Mucosa of descending colon (tissue), 3 donors: ENCODE results near the gene RNASE8. TPM values are rescaled to one million over a fixed set of nuclear protein-coding genes. Genes with fewer than 3 reads are reported as not detected.
A peak's percentile ranks its signal among the peaks of the same experiment; 100 is the strongest.

Experiments
- ATAC-seq: fragments of 200-7000 bp; cut with Tn5 transposase; one replicate; pipeline ENCODE4 v1.9.1; 2020; ENCODE audit warnings: mild to moderate bottlenecking, moderate library complexity
- DNase-seq, 3 donors: peaks; one replicate each; pipeline ENCODE4 v3.0.0-alpha.2; 2020
- H3K36me3 ChIP-seq: fragments of 200-600 bp; one replicate; pipeline ENCODE4 v1.8.0; 2021; ENCODE audit warnings: low read depth, mild to moderate bottlenecking
- H3K4me1 ChIP-seq: fragments of 200-600 bp; one replicate; pipeline ENCODE4 v1.8.0; 2021; ENCODE audit warnings: low read depth, mild to moderate bottlenecking
- H3K4me3 ChIP-seq: fragments of 200-600 bp; one replicate; pipeline ENCODE4 v1.8.0; 2021; ENCODE audit warnings: mild to moderate bottlenecking
- H3K9me3 ChIP-seq: fragments of 200-600 bp; one replicate; pipeline ENCODE4 v1.8.0; 2021; ENCODE audit warnings: mild to moderate bottlenecking
- intact Hi-C, 2 donors: fragments of 100-400 bp; cut with DNase I in 1 of 2; cut with micrococcal nuclease in 1 of 2; formaldehyde crosslinking; loops; one replicate each; pipeline versions ENCODE4 v1.11.0 to v1.11.1; 2022; cut with DNase I, micrococcal nuclease
- total RNA-seq, 3 donors: library from RNA; stranded (reverse); fragmentation: NEBNext Ultra II Directional in 2 of 3; extraction: Animal tissue kit (Norgen Biotek cat#: 25700) in 2 of 3; gene quantifications; one replicate each; pipeline versions ENCODE4 v1.2.1 to v1.2.4, GENCODE V29; 2021 to 2023
- TF ChIP-seq, protein P1 (sequence below): fragments of 200-600 bp; IDR thresholded peaks from one replicate; pipeline ENCODE4 v1.8.0; 2022; ENCODE audit warnings: antibody characterized with exemption, mild to moderate bottlenecking
- donor health status: DM: no; HTN: no; CAD: no; lungs with moderate emphysema.
- donor health status: DM: no; HTN: no; CAD: no.
- donor health status: DM: no; HTN: yes; CAD: no.

Gene RNASE8
- total RNA-seq, 3 donors from 2014 or later, result not detected

DNA sequence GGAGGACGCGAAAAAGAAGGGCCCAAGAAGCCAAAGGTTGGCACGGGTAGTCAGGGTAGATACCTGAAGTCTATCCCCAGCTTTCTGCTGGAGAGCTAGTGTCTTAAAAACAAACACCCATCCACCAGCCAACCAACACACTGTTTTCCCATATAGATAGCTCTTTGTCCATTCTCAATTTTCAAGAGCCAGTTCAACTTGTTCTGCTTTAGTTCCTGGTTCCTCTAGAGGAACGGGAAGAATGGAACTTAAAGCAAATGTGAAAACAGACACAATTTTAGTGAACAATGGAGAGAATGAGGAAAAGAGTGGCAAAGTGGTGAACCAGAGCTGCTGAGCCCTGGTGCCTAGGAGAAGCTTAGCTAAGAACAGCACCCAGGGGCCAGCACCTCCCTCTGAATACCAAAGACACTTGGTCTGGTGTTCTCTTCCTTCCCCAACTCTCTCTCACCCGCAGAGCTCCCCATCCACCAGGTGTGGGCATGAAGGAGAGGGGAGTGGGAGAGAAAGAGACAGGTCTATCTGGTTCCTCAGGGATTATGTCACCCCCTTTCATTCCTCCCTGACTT is 36.6 kb upstream of the RNASE8 start:
- Histone ChIP-seq H3K4me3 (no peak overlapping the region), H3K4me1 (peaks cover 12% of the 10 kb centered on the region), H3K36me3 (no peaks in the 10 kb centered on the region), H3K9me3 (no peaks in the 10 kb centered on the region)
- TF ChIP-seq, protein P1, sequence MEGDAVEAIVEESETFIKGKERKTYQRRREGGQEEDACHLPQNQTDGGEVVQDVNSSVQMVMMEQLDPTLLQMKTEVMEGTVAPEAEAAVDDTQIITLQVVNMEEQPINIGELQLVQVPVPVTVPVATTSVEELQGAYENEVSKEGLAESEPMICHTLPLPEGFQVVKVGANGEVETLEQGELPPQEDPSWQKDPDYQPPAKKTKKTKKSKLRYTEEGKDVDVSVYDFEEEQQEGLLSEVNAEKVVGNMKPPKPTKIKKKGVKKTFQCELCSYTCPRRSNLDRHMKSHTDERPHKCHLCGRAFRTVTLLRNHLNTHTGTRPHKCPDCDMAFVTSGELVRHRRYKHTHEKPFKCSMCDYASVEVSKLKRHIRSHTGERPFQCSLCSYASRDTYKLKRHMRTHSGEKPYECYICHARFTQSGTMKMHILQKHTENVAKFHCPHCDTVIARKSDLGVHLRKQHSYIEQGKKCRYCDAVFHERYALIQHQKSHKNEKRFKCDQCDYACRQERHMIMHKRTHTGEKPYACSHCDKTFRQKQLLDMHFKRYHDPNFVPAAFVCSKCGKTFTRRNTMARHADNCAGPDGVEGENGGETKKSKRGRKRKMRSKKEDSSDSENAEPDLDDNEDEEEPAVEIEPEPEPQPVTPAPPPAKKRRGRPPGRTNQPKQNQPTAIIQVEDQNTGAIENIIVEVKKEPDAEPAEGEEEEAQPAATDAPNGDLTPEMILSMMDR, result no peak
- DNase-seq (no peak), ATAC-seq (no peak)
- intact Hi-C loops, result no loop called here

DNA sequence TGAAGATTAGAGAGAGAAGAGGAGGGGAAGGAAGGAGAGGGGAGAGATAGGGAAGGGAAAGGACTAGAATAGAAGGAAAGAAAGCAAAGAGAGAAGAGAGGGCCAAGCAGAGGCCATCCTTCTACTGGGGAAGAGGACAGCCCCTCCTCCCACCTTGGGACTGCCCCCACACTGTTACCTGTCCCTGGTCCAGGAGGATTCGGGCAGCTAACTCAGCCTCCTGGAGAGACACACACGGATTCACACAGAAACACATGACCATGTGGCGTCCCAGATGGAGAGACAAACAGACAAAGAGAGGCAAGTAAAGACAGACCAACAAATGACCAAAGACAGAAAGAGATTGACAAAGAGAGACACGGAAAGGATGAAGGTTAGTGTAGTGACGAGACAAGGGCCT is 34.9 kb upstream of the RNASE8 start:
- H3K9me3 ChIP-seq, result no peaks in the 10 kb centered on the region
- no peaks in the 10 kb centered on the region for H3K36me3 ChIP-seq
- no peak for ATAC-seq
- H3K4me1 ChIP-seq, result peaks cover 12% of the 10 kb centered on the region
- TF ChIP-seq, protein P1, result no peak
- no peak for DNase-seq
- no peak overlapping the region for H3K4me3 ChIP-seq
- intact Hi-C loops, result no loop called here

DNA sequence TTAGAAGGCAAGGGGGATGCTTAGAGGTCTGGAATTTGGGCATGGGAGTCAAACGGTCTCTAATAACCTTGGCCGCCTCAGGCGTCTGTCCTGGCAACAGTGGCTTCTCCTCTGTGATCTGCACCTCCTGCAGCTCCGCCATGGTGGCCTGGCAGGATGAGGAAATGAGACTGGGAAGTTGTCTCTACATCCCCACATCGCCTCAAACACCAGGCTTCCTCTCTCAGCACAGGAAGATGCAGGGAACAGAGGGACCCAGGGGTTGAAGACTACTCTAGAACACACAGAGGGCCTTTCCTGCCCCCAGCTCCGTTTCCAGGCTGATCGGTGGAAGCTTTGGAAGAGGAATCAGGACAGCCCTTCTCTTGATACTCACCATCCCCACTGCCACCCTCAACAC is 34.4 kb upstream of the RNASE8 start:
- intact Hi-C loops, result no loop called here
- no peak for ATAC-seq
- Histone ChIP-seq H3K36me3 (no peaks in the 10 kb centered on the region), H3K4me3 (no peak overlapping the region), H3K4me1 (peaks cover 12% of the 10 kb centered on the region), H3K9me3 (no peaks in the 10 kb centered on the region)
- TF ChIP-seq, protein P1, result no peak
- no peak for DNase-seq

DNA sequence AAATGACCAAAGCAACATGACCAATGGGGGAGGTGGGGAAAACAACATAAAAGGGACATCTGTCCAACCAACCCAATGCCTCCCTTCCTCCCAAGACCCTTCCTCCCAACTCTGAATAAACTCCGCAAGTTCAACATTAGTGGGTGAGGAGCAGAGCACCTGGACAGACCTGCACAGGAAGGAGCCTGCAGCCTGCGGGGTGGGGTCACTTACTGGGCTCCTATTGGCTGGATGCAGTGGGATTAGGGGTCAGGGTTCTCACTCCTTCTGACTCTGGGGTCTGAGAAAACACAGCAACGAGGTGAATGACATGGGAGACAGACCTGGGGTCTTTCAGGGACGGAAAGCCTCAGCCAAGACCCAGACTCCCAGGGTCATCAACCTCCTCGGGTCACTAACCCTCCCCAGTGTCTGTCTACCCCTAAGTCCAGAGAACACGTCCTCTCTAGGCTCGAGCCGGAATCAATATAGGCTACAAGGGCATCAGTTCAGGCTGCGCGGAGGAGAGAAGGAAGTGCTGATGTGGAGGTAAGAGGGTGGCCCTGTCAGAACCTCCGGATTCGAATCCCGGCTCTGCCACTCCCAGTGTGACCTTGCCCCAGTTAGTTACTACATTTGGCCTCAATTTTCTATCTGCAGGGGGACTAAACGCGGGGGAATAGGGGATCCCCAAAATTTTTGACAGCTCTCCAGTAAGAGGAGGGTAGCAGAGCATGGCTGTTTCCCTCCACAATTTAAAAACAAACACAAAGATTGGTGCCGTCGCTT is 33.6 kb upstream of the RNASE8 start:
- DNase-seq (peak in 2 of 3 donors; percentile 53 to 57), ATAC-seq (peak; percentile 69)
- H3K9me3 ChIP-seq, result no peaks in the 10 kb centered on the region
- H3K4me3 ChIP-seq, result peak overlapping the region; percentile 39
- peaks cover 12% of the 10 kb centered on the region for H3K4me1 ChIP-seq
- no peaks in the 10 kb centered on the region for H3K36me3 ChIP-seq
- TF ChIP-seq, protein P1, result no peak
- intact Hi-C loops, result no loop called here

DNA sequence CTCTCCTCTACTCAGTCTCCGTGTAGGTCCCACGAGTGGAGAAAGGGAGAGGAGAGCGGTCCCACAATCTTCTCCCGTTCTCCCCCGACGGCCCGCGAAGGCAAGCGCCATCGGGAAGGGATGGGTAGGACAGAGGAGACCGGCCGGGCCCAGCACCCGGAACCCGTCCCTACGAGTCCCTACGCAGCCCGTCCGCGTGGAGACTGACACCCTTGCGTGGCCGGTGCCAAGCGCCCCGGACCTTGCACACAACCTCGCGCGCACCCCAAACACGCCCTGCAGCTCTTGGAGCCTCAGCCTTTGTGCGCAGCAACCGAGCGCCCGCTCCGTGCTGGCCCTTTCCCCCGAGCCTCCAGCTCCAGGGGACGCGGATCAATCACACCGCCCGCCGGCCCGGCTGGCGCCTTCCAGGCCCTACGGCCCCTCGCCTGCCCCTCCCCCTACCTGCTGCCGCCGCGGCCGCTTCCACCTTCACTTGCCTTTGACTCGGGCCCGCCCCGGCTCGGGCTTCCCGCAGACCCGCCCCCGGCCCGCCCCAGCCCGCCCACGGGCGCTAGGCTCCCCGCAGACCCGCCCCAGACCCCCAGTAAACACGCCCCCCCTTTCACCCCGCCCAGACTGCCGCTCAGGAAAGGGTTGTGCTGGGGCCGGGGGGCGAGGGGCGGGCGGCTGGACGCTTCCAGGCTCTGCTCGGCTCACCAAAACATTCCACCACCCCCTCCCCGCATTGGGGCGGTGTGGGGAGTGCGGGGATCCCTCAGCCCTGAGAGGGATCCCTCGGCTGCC is 32.8 kb upstream of the RNASE8 start, which contains the start of gene NDRG2:
Gene NDRG2, minus strand, starts transcription at position 477 of the 786 bp plus-strand sequence. CDS start 1,746 bp downstream, outside the sequence.
- Histone ChIP-seq H3K9me3 (no peaks in the 10 kb centered on the region), H3K36me3 (no peaks in the 10 kb centered on the region), H3K4me3 (peak within 1 kb of the TSS; percentile 39), H3K4me1 (peaks cover 12% of the 10 kb centered on the region)
- DNase-seq, result peak; percentile 90 to 92 (median 92)
- ATAC-seq, result peak; percentile 93
- TF ChIP-seq, protein P1, result no peak
- intact Hi-C loops, result no loop called here
